ENCODE measurements around the gene PARVA.

DNA sequence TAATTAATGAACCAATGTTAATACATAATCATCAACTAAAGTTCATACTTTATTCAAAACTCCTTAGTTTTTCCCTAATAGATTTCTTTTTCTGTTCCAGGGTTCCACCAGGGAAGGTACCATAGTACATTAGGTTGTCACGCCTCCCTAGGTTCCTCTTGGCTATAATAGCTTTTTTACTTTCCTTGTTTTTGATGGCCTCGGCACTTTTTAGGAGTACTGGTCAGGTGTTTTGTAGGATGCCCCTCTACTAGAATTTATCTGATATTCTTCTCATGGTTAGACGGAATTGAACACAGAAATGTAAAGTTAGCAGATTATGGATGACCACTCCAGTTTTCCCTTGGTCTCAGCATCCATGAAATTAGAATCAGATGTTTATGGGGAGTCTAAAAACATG lies 34.0 kb downstream of the PARVA start:
- TF ChIP-seq, protein P1, sequence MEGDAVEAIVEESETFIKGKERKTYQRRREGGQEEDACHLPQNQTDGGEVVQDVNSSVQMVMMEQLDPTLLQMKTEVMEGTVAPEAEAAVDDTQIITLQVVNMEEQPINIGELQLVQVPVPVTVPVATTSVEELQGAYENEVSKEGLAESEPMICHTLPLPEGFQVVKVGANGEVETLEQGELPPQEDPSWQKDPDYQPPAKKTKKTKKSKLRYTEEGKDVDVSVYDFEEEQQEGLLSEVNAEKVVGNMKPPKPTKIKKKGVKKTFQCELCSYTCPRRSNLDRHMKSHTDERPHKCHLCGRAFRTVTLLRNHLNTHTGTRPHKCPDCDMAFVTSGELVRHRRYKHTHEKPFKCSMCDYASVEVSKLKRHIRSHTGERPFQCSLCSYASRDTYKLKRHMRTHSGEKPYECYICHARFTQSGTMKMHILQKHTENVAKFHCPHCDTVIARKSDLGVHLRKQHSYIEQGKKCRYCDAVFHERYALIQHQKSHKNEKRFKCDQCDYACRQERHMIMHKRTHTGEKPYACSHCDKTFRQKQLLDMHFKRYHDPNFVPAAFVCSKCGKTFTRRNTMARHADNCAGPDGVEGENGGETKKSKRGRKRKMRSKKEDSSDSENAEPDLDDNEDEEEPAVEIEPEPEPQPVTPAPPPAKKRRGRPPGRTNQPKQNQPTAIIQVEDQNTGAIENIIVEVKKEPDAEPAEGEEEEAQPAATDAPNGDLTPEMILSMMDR (IDR thresholded peaks at IDR 0.05), result no peak
- no peak for TF ChIP-seq POLR2A (IDR thresholded peaks at IDR 0.05)

Measured in lower leg skin (tissue), 3 donors.